ENCODE results near the gene ARHGEF7.

Gene ARHGEF7

GRCh38 chr13:111278743-111279652, 163.9 kb downstream of the ARHGEF7 start:
- no peak for DNase-seq (ENCODE audit: low read depth)

DNA sequence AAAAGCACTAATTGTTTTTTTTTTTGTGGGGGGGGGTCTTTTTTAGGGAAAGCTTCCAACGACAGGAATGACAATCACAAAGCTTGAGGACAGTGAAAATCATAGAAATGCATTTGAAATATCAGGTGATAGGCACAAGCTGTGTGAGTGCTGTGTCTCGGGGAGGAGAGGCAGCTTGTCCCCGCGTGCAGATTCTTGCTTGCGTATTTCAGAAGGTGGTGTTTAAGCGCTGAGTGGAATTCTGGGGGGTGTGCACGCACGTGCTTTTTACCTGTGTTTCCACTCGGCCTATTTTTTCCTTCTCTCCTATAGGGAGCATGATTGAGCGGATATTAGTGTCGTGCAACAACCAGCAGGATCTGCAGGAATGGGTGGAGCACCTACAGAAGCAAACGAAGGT, 165.1 kb downstream of the ARHGEF7 start:
- no peak for DNase-seq (ENCODE audit: low read depth)

- DNase-seq (ENCODE audit: low read depth): no peak
These were observed 165.8 kb downstream of the ARHGEF7 start for GRCh38 chr13:111280681-111281585.

DNA sequence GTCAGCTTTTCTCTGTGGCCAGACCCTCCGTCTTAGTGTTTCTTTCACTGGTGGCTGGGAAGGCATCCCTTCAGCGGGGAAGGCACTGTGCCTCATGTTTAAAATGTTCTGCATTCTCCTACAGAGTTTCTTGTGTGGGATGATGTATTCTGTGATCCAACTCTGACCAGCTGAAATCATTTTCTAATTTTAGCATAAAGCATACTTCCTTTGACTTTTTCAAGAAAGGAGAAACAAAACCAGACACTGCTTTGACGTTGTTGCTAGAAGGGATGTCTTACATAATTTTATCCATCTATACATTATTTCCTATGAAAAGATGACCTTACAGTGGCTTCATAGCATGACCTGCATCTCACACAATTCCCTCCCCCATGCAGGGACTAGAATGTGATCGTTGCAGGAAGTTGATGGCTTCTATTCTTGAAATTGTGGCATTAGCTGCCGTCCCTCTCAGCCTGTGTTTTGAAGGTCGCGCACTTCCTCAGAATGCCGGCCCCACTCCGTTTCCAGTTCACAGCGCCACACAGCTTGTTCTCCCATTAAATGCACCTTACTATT, 166.7 kb downstream of the ARHGEF7 start:
- DNase-seq (ENCODE audit: low read depth): no peak

DNA sequence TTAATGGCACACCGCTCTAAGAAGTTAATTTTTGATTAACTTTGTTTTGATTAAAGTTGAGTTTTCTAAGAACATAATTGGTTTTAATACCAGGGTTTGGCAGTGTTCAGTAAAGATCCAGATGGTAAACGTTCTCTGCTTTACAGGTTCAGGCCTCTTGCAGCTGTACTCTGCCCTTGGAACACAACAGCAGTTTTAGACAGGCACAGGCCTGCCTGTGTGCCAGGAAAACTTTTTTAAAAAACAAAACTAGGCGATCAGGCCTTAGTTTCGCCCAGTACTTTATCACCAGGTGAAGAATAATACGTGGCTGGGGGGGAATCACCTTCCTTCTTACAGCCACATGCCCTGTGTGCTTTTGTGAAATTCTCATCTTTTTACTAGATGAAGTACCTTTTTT, 167.3 kb downstream of the ARHGEF7 start:
- no peak for DNase-seq (ENCODE audit: low read depth)

DNA sequence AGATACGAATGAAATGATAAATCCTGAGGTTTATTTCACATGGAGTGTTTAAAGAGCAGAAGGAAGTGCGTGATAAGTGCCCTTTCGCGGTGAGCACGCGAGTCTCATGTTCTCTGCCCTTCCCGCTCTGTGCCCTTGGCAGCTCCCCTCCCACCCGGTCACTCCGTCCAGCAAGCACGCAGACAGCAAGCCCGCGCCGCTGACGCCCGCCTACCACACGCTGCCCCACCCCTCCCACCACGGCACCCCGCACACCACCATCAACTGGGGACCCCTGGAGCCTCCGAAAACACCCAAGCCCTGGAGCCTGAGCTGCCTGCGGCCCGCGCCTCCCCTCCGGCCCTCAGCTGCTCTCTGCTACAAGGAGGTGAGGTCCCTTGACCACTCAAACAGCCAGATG, 167.9 kb downstream of the ARHGEF7 start:
- DNase-seq (ENCODE audit: low read depth): no peak

- DNase-seq (ENCODE audit: low read depth): no peak
These were observed 168.3 kb downstream of the ARHGEF7 start for GRCh38 chr13:111283457-111283856.

- no peak for DNase-seq (ENCODE audit: low read depth)
These were observed 168.9 kb downstream of the ARHGEF7 start for GRCh38 chr13:111283991-111284390.

GRCh38 chr13:111284565-111284964, 169.5 kb downstream of the ARHGEF7 start:
- DNase-seq (ENCODE audit: low read depth): no peak

DNA sequence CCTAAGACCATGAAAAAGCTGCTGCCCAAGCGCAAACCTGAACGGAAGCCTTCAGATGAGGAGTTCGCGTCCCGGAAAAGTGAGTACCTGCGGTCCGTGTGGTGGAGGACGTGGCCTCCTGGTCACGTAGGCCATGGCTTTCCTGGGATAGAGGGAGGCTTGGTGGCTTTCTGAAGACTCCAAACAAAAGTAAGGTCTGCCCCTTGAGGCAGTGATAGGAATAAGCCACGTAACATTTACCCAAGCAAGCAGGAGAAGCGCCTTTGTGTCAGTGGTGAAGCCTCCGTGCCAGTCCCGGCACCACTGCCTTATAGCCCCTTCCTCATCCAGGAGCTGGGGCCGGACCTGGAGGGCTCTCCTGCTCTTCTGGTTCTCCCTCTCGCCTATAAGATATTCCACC, 171.1 kb downstream of the ARHGEF7 start:
- no peak for DNase-seq (ENCODE audit: low read depth)

DNA sequence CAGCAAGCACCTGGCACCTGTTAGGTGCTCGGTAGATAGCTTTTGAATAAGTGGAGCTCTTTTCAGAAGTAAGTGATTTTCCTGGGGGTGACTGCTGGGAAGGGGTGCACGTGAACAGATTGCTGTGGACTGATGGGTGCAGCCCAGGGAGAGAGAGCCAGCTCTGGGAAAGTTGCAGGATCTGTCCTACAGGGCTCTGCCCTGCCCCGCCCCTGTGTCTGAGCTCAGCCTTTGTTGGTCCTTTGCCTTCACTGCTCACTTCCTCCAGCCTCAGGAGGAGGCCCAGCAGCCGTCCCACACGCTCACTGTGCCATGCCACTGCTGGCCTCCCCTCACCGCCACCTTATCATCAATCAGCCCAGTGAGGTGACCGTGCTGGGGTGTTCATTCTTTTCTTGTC, 171.6 kb downstream of the ARHGEF7 start:
- DNase-seq (ENCODE audit: low read depth): no peak

DNA sequence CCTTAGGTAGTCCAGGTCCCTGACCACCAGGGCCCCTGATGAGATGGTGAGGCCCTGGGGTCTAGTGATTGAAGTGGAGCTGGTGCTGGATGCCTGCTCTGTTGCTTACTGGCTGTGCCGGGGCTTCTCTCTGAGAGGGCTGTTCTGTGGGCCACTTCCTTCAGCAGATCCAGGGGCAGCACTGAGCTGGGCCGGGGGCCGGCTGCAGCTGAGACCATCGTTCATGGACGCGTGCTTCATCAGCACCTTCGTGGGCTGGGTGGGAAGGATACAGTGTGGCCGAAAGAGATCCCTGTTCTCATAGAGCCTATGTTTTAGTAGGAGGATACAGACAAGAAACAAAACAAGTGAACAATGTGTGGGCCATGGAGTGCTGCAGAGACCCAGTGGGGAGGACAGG, 172.1 kb downstream of the ARHGEF7 start:
- no peak for DNase-seq (ENCODE audit: low read depth)

GRCh38 chr13:111288276-111288675, 173.2 kb downstream of the ARHGEF7 start:
- DNase-seq (ENCODE audit: low read depth): no peak

DNA sequence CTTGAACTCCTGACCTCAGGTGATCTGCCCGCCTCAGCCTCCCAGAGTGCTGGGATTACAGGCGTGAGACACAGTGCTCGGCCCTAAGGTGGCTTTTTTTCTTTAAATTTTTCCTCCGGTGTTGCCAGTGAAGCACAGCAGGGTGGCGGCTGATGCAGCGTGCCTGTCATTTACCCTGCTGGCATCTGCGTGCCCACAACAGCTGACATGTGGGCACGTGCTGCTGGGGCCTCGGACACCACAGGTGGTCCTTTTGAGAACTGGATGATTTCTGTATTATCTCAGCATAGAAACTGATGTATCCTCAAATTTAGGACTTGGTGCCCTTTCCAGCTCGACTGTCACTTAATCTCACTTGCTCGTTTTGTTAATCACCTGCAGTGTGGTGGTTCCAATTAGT, 174.1 kb downstream of the ARHGEF7 start:
- DNase-seq (ENCODE audit: low read depth): no peak

DNA sequence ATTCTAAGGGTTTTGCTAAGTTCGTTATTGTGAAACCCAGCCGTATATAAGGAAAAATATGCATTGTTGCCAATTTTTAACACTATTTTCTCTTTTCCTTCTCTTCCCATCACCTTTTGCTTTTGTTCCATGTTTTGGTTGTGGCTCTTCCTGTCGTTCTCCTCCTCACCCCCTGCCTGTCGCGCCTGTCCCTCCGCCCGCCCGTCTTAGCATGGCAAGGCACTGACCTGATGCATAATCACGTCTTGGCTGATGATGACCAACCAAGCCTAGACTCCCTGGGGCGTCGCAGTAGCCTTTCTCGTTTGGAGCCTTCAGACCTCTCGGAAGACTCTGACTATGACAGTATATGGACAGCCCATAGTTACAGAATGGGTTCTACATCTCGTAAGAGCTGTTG, 176.8 kb downstream of the ARHGEF7 start:
- DNase-seq (ENCODE audit: low read depth): no peak

GRCh38 chr13:111292710-111293485, 177.8 kb downstream of the ARHGEF7 start:
- no peak for DNase-seq (ENCODE audit: low read depth)

GRCh38 chr13:111295886-111296285, 180.8 kb downstream of the ARHGEF7 start:
- DNase-seq (ENCODE audit: low read depth): no peak

DNA sequence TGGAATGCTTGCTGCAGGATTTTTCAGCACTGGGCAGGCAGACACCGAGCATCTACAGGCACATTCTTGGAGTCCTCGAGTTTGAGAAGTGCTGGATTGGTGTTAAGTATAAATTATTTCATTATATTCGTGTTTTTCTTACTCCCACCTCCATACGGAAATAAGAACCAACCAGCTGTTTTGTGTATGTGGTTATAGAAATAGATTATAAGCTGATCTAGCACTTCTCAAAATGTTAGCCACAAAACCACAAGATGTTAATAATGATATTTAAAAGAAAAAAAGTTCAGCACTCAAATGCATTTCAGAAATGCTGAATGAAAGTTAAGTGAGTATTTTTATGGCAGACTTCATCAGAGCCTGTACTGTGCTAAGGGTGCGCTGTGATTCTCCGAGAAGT, 181.3 kb downstream of the ARHGEF7 start:
- DNase-seq (ENCODE audit: low read depth): no peak

DNA sequence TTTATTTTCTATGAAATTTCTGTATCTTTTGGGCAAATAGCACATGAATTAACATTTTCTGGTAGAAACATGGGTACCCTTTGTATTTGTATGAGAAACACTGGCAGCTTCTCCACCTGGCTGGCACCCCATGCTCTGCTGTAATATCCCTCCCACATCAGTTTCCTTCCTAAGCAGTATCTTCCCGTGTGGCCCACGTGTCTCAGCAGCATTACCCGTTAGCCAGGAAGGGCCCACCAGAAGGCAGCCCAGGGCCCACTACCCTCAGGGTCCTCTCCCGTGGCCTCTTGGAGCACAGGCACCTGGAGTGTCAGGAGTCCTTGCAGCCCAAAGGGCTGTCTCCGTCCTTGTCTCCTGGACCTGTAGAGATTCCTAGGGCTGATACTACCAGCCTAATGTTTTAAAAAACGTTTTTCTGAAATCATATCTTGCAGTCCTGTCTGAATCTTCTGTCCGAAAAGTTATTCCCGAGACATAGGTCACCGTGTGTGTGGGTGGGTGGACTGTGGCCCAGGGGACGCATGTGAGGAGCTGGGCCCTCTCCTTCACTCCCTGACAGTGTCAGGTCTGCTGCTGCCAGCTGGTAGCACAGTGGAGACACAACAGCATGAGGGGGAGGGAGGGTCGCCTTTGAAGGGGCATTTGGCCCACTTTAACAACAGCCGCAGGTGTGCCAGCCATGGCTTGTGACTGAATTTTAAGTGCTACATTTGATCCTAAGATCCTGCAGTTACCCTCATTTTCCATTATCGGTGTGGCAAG, 183.3 kb downstream of the ARHGEF7 start:
- no peak for DNase-seq (ENCODE audit: low read depth)

- DNase-seq (ENCODE audit: low read depth): no peak
These were observed 187.1 kb downstream of the ARHGEF7 start for GRCh38 chr13:111302045-111302726.

DNA sequence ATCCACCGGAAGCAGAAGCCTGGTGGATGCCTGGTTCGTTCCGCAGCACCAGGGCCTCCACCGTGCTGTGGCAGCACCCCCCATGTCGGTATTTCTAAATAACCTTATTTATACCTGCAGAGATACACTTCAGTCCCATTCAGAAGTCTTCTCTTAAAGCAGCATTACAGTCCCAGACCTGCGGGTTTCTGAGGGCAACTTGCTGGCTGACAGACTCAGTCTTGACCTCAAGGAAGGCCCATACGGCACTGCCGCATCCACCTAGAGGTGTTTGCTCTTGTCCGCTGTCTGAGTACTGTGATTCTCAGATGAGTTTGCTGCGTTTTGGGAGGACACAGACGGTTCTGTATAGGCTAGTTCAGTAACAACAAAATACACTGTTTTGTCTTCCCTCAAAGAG, 188.4 kb downstream of the ARHGEF7 start:
- no peak for DNase-seq (ENCODE audit: low read depth)
